HG03060 (cell line): ENCODE results near the gene ALDH18A1.
"Not testable (repeated sequence)": the region's sequence is repeated elsewhere in the genome, so short reads cannot be mapped to it uniquely, and the experiment has no call there.

Experiments used
- ATAC-seq: cut with Tn5 transposase; IDR thresholded peaks from one replicate; pipeline ENCODE4 v1.9.1; 2021; ENCODE audit warnings: low read depth, moderate number of reproducible peaks; ENCODE audit not compliant: unreplicated experiment

ALDH18A1 gene

GRCh38 chr10:95656291-95657164, at the start of gene ALDH18A1:
ALDH18A1 (minus strand) TSS chr10:95656711; CDS start chr10:95653377, 3,334 bp downstream.
- peak; percentile 64 for ATAC-seq

- ATAC-seq, result no peak
These were observed 41.9 kb upstream of the ALDH18A1 start for GRCh38 chr10:95698415-95698814.

DNA sequence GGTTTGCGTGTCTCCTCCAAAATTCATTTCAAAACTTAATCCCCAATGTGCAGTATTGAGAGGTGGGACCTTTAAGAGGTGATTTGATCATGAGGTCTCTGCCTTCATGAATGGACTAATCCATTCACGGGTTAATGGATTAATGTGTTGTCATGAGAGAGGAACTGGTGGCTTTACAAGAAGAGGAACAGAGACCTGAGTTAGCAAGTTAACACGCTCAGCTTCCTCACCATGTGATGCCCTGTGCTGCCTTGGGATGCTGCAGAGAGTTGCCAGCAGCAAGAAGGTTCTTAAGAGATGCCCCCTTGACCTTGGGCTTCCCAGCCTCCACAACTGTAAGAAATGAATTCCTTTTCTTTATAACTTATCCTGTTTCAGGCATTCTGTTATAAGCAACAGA, 40.9 kb upstream of the ALDH18A1 start:
- ATAC-seq, result no peak

DNA sequence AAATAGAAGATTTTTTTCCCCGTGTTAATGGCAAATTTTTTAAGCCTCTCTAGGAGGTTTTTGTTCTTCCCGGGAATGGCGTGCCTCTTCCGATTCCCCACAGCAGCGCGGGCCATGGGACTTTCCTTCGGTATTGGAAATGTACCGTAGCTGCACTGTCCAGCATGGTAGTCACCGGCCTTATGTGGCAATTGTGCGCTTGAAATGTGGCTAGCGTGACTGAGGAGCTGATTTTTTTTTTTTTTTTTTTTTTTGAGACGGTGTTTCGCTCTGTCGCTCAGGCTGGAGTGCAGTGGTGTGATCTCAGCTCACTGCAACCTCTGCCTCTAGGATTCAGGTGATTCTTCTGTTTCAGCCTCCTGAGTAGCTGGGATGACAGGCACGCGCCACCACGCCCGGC, 38.2 kb upstream of the ALDH18A1 start:
- ATAC-seq, result no peak

DNA sequence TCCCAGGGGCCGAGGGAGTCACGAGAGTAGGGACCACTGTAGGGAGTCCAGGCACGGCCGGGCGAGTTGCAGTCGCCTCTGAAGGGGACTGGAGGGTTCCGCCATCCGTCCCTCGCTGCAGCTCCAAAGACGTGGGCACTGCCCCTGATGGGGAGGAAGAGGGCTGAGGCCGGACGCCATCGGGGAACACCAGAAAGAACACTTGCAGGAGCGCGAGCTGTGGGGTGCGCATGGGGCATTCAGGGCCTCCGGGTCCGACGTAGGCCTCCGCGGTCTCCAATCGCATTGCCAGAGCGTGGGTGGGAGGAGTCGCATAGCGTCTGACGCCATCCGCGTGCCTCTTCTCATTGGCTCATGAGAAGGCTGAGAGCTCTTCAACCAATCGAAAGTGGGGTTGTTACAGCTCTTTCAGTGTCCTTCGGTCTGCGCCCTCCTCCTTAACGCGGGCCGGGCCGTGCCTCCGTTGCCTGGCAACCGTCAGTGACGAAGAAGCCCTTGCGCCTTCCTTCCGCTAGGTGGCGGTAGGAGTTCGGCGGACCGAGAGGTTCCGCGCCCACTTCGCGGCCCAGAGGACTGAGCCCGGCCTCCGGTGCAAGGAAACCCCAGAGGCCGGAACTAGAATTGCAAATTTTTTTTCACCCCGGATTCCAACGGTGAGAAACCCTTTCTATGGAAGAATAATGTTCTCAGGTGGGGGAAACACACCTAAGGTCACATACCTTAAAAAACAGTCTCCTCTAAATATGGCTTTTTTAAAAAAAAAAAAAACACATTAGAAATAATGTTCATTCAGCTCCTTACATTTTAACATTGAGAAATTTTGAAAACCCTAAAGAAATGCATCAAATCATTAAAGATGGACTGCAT, 37.4 kb upstream of the ALDH18A1 start, which contains the start of gene TCTN3:
TSS of gene TCTN3 (minus strand) at position 260 of the 867 bp plus-strand sequence. CDS start at position 232, 28 bp downstream.
- peak; percentile 98 for ATAC-seq

DNA sequence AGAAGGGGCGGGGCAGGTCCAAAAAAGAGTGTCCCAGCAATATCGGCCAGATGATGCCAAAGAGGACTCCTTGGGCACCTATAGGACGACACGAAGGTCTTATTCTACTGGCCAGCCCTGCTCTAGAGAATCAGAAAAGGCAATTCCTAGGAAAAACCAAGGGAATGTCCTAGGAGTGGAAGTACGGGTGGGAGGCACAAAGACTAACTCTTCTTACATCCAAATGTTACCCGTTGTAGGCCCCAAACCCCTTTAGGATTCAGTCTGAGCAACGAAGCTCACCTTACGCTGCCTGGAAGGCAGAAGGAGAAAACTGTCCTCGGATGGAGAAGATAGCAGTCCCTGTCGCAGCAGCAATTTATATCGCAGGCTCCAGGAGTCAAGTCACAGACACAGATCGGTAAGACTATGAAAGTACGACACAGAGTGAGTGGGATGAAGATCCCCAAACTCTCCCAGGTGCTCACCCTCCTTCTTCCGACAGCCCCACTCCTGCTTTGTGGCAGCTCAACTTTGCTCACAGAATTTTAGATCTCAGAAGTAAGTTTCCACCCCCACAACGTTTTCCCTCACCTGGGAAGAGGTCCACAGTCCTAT, 36.7 kb upstream of the ALDH18A1 start:
- ATAC-seq, result no peak

- ATAC-seq, result no peak
These were observed 34.8 kb upstream of the ALDH18A1 start for GRCh38 chr10:95691281-95691680.

DNA sequence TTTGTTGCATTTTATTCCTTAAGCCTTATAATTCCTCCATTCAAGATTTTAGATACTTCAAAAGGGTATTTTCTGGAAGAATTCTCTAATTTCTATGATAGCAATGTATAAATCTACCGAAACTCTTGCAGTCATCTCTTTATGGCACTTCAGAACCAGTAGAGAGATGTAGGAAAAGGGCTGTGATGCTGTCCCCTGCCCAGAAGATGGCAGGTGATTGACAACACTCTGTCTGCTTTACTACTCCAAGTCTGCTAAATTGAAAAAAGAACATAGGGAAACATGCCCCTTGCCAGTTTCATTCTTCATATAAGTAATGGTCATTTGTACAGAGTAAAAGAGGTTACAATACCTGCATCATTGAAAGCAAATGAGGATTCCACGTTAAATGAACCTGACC, 32.1 kb upstream of the ALDH18A1 start:
- no peak for ATAC-seq

DNA sequence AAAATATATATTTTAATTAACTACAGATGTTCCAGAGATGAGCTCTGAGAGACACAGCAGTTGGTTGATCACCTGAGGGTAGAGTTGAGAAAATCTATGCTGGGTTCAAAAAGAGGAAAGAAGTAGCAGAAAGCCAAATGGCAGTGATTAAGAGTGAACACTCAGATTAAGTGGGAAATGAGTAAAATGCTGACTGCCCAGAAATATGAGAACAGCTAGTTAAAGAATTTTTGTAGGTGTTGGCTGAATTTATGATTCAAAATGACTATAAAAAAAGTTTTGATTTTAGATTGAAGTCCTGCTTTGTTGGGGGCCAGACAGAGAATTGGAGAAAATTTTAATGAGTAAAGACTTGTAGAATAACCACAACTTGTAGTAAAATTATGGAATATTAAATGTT, 27.5 kb upstream of the ALDH18A1 start:
- ATAC-seq, result no peak

DNA sequence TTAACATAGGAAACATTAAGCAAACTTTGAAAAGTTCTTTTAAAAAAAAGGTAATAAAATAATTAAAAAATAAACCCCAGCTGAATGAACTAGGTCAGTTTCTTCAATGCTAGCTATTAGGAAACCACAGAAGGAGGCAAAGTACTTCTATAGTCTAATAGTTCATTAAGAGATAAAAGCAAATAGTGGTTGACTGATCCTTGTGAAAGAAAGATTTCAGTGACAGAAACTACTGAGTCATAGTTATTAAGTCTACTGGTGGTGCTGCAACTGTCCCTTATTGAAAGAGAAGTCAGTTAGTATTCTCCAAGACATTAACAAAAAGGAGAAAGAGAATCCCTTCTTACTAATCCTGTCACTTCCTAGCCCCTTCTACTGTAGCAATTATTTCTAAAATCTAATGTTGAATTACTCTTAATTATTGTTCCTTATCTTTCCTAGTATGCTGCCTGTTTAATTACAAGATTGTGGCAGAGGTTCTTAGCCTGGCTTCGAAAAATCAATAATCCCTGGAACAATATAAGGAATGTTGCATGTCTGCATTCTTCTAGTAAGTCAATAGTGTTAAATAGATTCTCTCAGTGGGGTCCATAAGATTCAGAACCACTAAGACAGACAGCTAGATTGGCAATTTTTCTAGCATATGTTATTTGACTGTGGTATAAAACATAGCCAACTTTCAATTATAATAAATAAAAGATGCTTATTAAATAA, 19.0 kb upstream of the ALDH18A1 start:
- ATAC-seq, result no peak

DNA sequence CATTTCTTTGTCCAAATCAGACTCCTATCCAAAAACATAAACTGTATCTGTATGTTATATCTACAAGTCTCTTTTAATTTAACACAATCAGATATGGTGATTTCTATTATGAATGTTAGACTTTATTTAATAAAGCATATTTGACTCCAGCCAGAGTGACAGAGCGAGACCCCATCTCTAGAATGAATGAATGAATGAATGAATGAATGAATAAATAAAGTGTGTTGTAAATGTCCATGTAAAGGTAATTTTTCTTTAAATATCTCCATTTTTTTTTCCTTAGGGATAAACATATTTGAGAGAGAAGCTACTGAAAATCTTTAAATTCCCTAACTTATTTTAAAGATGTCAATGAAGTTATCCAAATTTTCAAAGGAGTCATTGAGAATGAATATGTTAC, 18.1 kb upstream of the ALDH18A1 start:
- no peak for ATAC-seq

GRCh38 chr10:95672641-95673040, 16.1 kb upstream of the ALDH18A1 start:
- ATAC-seq, result not testable (repeated sequence)

DNA sequence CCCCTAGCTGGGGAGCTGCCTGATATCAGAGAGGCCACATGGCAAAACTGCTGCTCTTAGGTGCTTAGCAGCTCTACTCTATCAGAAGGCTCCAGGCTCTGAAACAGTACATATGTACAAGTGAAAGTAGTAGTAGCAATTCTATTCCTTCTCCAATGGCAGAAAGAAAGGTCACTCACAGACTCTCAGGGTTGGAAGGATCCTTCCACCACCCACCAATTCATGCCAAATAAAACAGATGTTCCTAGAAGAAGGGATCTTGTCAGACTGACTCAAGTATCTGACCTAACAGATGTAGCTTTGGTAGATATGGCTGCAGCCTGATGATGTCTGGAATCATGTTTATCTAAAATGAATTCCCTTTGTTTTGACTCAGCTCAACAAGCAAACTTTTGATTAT, 8.0 kb upstream of the ALDH18A1 start:
- ATAC-seq, result no peak

DNA sequence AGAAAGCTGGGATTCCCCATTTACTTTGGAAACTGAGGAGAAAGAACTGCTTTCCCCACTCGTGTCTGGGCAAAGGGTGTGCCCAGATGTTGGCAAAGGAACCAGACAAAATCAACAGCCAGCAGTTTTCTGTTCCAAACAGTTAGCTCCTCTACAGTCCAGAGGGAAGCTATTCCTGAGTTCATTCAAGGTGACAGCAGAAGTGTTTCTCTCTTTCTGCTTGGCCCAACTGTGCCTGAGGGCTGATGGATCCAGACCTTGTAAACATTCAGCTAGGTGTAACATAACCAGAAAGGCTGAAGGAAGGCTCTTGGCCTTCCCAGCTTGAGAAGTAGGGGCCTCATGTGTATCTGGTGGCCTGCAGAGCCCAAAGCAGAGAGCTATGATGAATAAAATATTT, 7.0 kb upstream of the ALDH18A1 start:
- ATAC-seq, result no peak

GRCh38 chr10:95661818-95662217, 5.3 kb upstream of the ALDH18A1 start:
- no peak for ATAC-seq

GRCh38 chr10:95660283-95660682, 3.8 kb upstream of the ALDH18A1 start:
- no peak for ATAC-seq

GRCh38 chr10:95657250-95657649, 739 bp upstream of the ALDH18A1 start:
- ATAC-seq, result no peak

- no peak for ATAC-seq
These were observed 780 bp downstream of the ALDH18A1 start for GRCh38 chr10:95655571-95656290.

- no peak for ATAC-seq
These were observed 2.6 kb downstream of the ALDH18A1 start for GRCh38 chr10:95653895-95654294.
